ENCODE results near the gene ALPK3.
A peak's percentile ranks its signal among the peaks of the same experiment; 100 is the strongest.

DNA sequence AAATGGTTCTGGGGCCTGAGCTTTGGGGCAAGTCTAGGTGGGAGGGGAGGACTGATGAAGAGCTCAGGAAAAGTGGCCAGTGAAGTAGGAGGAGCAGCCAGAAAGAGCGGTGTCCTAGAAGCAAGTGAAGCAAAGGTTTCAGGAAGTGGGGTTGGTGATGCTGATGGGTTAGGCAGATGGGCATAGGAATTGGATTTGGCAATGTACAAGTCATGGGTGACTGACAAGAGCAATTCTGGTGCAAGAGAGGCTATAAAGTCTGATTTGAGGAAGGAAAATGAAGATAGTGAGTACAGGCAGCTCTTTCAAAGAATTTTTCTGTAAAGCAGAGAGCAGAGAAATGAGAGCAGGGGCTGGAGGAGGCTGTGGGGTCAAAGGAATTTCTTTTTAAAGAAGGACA lies 19.7 kb downstream of the ALPK3 start:
- peak in 1 of 4 donors; percentile 34 for TF ChIP-seq EP300 (IDR thresholded peaks at IDR 0.05)
- TF ChIP-seq, protein P1, sequence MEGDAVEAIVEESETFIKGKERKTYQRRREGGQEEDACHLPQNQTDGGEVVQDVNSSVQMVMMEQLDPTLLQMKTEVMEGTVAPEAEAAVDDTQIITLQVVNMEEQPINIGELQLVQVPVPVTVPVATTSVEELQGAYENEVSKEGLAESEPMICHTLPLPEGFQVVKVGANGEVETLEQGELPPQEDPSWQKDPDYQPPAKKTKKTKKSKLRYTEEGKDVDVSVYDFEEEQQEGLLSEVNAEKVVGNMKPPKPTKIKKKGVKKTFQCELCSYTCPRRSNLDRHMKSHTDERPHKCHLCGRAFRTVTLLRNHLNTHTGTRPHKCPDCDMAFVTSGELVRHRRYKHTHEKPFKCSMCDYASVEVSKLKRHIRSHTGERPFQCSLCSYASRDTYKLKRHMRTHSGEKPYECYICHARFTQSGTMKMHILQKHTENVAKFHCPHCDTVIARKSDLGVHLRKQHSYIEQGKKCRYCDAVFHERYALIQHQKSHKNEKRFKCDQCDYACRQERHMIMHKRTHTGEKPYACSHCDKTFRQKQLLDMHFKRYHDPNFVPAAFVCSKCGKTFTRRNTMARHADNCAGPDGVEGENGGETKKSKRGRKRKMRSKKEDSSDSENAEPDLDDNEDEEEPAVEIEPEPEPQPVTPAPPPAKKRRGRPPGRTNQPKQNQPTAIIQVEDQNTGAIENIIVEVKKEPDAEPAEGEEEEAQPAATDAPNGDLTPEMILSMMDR (IDR thresholded peaks at IDR 0.05), result no peak
- TF ChIP-seq POLR2AphosphoS5 (IDR thresholded peaks at IDR 0.05), result peak in 1 of 2 donors; percentile 18
